Memory B cell (primary cell): ENCODE measurements around the gene ADAMTSL1.

Experiments
- ATAC-seq: fragments of 150-1000 bp; cut with Tn5 transposase; 2 replicates; pipeline ENCODE4 v1.10.0; 2021; ENCODE audit warnings: low read depth, mild to moderate bottlenecking, moderate library complexity
- DNase-seq, 2 donors: peaks; one replicate each; pipeline ENCODE4 v3.0.0; 2022; ENCODE audit warnings: low spot score in 2 of 2
- H3K27ac Mint-ChIP-seq: one replicate; pipeline ENCODE4 v1.8.0; 2022; ENCODE audit warnings: mild to moderate bottlenecking, moderate library complexity, mixed read lengths
- H3K27me3 Mint-ChIP-seq: one replicate; pipeline ENCODE4 v1.8.0; 2022; ENCODE audit warnings: mixed read lengths
- H3K36me3 Mint-ChIP-seq: one replicate; pipeline ENCODE4 v1.8.0; 2022; ENCODE audit warnings: mild to moderate bottlenecking, mixed read lengths
- H3K4me1 Mint-ChIP-seq: one replicate; pipeline ENCODE4 v1.8.0; 2022; ENCODE audit warnings: mixed read lengths
- H3K4me3 Mint-ChIP-seq: one replicate; pipeline ENCODE4 v1.8.0; 2022; ENCODE audit warnings: mild to moderate bottlenecking, moderate library complexity, mixed read lengths
- H3K9me3 Mint-ChIP-seq: one replicate; pipeline ENCODE4 v1.8.0; 2022; ENCODE audit warnings: mixed read lengths

The ADAMTSL1 gene

GRCh38 chr9:18795947-18796671 lies 322.2 kb downstream of the ADAMTSL1 start:
- Mint-ChIP-seq H3K9me3 (peaks cover 1% of the 10 kb centered on the region), H3K27ac (no peak overlapping the region), H3K27me3 (peaks cover 1% of the 10 kb centered on the region), H3K4me1 (no peaks in the 10 kb centered on the region), H3K36me3 (no peaks in the 10 kb centered on the region), H3K4me3 (no peak overlapping the region)
- no peak for DNase-seq
- no peak for ATAC-seq

GRCh38 chr9:18796696-18797270 lies 322.8 kb downstream of the ADAMTSL1 start:
- peaks cover 1% of the 10 kb centered on the region for H3K27me3 Mint-ChIP-seq
- H3K27ac Mint-ChIP-seq = no peak overlapping the region
- H3K9me3 Mint-ChIP-seq = peaks cover 4% of the 10 kb centered on the region
- H3K4me3 Mint-ChIP-seq = no peak overlapping the region
- no peaks in the 10 kb centered on the region for H3K4me1 Mint-ChIP-seq
- DNase-seq (no peak), ATAC-seq (no peak)
- H3K36me3 Mint-ChIP-seq = no peaks in the 10 kb centered on the region

- no peak overlapping the region for H3K27ac Mint-ChIP-seq
- H3K27me3 Mint-ChIP-seq = peaks cover 1% of the 10 kb centered on the region
- no peaks in the 10 kb centered on the region for H3K36me3 Mint-ChIP-seq
- no peak overlapping the region for H3K4me3 Mint-ChIP-seq
- H3K9me3 Mint-ChIP-seq = peaks cover 4% of the 10 kb centered on the region
- H3K4me1 Mint-ChIP-seq = no peaks in the 10 kb centered on the region
- ATAC-seq = no peak
- DNase-seq = no peak
Observed at GRCh38 chr9:18798106-18798505, 324.2 kb downstream of the ADAMTSL1 start.

GRCh38 chr9:18798508-18799290 lies 324.7 kb downstream of the ADAMTSL1 start:
- DNase-seq = no peak
- ATAC-seq = no peak
- no peaks in the 10 kb centered on the region for H3K36me3 Mint-ChIP-seq
- H3K27ac Mint-ChIP-seq = no peak overlapping the region
- H3K9me3 Mint-ChIP-seq = peaks cover 4% of the 10 kb centered on the region
- H3K27me3 Mint-ChIP-seq = peaks cover 1% of the 10 kb centered on the region
- H3K4me3 Mint-ChIP-seq = no peak overlapping the region
- H3K4me1 Mint-ChIP-seq = no peaks in the 10 kb centered on the region

GRCh38 chr9:18799428-18799827 lies 325.5 kb downstream of the ADAMTSL1 start:
- ATAC-seq = no peak
- no peak overlapping the region for H3K27ac Mint-ChIP-seq

GRCh38 chr9:18800579-18800978 lies 326.6 kb downstream of the ADAMTSL1 start:
- H3K4me1 Mint-ChIP-seq = no peaks in the 10 kb centered on the region
- H3K36me3 Mint-ChIP-seq = no peaks in the 10 kb centered on the region
- H3K27ac Mint-ChIP-seq = no peak overlapping the region
- H3K9me3 Mint-ChIP-seq = peaks cover 4% of the 10 kb centered on the region
- no peaks in the 10 kb centered on the region for H3K27me3 Mint-ChIP-seq
- DNase-seq (no peak), ATAC-seq (no peak)
- no peak overlapping the region for H3K4me3 Mint-ChIP-seq

More at GRCh38 chr9:18799428-18799827, 325.5 kb downstream of the ADAMTSL1 start:
- H3K27me3 Mint-ChIP-seq = peaks cover 1% of the 10 kb centered on the region
- DNase-seq = no peak
- no peak overlapping the region for H3K4me3 Mint-ChIP-seq
- H3K4me1 Mint-ChIP-seq = no peaks in the 10 kb centered on the region
- H3K36me3 Mint-ChIP-seq = no peaks in the 10 kb centered on the region
- H3K9me3 Mint-ChIP-seq = peaks cover 4% of the 10 kb centered on the region

- H3K27ac Mint-ChIP-seq = no peak overlapping the region
- H3K4me3 Mint-ChIP-seq = no peak overlapping the region
- no peaks in the 10 kb centered on the region for H3K4me1 Mint-ChIP-seq
- no peaks in the 10 kb centered on the region for H3K36me3 Mint-ChIP-seq
- DNase-seq (no peak), ATAC-seq (no peak)
- H3K9me3 Mint-ChIP-seq = peaks cover 3% of the 10 kb centered on the region
- peaks cover 1% of the 10 kb centered on the region for H3K27me3 Mint-ChIP-seq
Observed at GRCh38 chr9:18805386-18805785, 331.4 kb downstream of the ADAMTSL1 start.

- peaks cover 2% of the 10 kb centered on the region for H3K9me3 Mint-ChIP-seq
- DNase-seq (no peak), ATAC-seq (no peak)
- H3K27me3 Mint-ChIP-seq = peaks cover 1% of the 10 kb centered on the region
- H3K4me1 Mint-ChIP-seq = no peaks in the 10 kb centered on the region
- H3K36me3 Mint-ChIP-seq = no peaks in the 10 kb centered on the region
- H3K27ac Mint-ChIP-seq = no peak overlapping the region
- no peak overlapping the region for H3K4me3 Mint-ChIP-seq
Observed at GRCh38 chr9:18806232-18807080, 332.5 kb downstream of the ADAMTSL1 start.

GRCh38 chr9:18810581-18810980 lies 336.6 kb downstream of the ADAMTSL1 start:
- Mint-ChIP-seq H3K4me1 (no peaks in the 10 kb centered on the region), H3K9me3 (no peaks in the 10 kb centered on the region), H3K36me3 (no peaks in the 10 kb centered on the region), H3K27me3 (peaks cover 1% of the 10 kb centered on the region), H3K27ac (no peak overlapping the region), H3K4me3 (no peak overlapping the region)
- DNase-seq (no peak), ATAC-seq (no peak)

- Mint-ChIP-seq H3K4me3 (no peak overlapping the region), H3K36me3 (no peaks in the 10 kb centered on the region), H3K4me1 (no peaks in the 10 kb centered on the region), H3K27ac (no peak overlapping the region), H3K27me3 (peaks cover 1% of the 10 kb centered on the region), H3K9me3 (no peaks in the 10 kb centered on the region)
- ATAC-seq = no peak
- no peak for DNase-seq
Observed at GRCh38 chr9:18811171-18811570, 337.2 kb downstream of the ADAMTSL1 start.

- H3K9me3 Mint-ChIP-seq = no peaks in the 10 kb centered on the region
- no peak for DNase-seq
- H3K27ac Mint-ChIP-seq = no peak overlapping the region
Observed at GRCh38 chr9:18819418-18819817, 345.5 kb downstream of the ADAMTSL1 start.

GRCh38 chr9:18820566-18821095 lies 346.7 kb downstream of the ADAMTSL1 start:
- Mint-ChIP-seq H3K4me1 (no peaks in the 10 kb centered on the region), H3K4me3 (no peak overlapping the region), H3K36me3 (no peaks in the 10 kb centered on the region), H3K27me3 (peaks cover 3% of the 10 kb centered on the region), H3K9me3 (no peaks in the 10 kb centered on the region), H3K27ac (no peak overlapping the region)
- ATAC-seq (no peak), DNase-seq (no peak)

More at GRCh38 chr9:18819418-18819817, 345.5 kb downstream of the ADAMTSL1 start:
- no peak for ATAC-seq
- H3K4me1 Mint-ChIP-seq = no peaks in the 10 kb centered on the region
- peaks cover 3% of the 10 kb centered on the region for H3K27me3 Mint-ChIP-seq
- no peaks in the 10 kb centered on the region for H3K36me3 Mint-ChIP-seq
- H3K4me3 Mint-ChIP-seq = no peak overlapping the region

GRCh38 chr9:18821788-18822187 lies 347.8 kb downstream of the ADAMTSL1 start:
- no peaks in the 10 kb centered on the region for H3K9me3 Mint-ChIP-seq
- DNase-seq (no peak), ATAC-seq (no peak)
- peaks cover 3% of the 10 kb centered on the region for H3K27me3 Mint-ChIP-seq
- H3K4me1 Mint-ChIP-seq = no peaks in the 10 kb centered on the region
- H3K4me3 Mint-ChIP-seq = no peak overlapping the region
- H3K36me3 Mint-ChIP-seq = no peaks in the 10 kb centered on the region
- H3K27ac Mint-ChIP-seq = no peak overlapping the region
